Mucosa of descending colon (tissue), 3 donors: Measurements from ENCODE around the gene USP6. TPM values are rescaled to one million over a fixed set of nuclear protein-coding genes. Genes with fewer than 3 reads are reported as not detected.

Experiments
- ATAC-seq: fragments of 200-7000 bp; cut with Tn5 transposase; one replicate; pipeline ENCODE4 v1.9.1; 2020; ENCODE audit warnings: mild to moderate bottlenecking, moderate library complexity
- DNase-seq, 3 donors: peaks; one replicate each; pipeline ENCODE4 v3.0.0-alpha.2; 2020
- H3K36me3 ChIP-seq: fragments of 200-600 bp; one replicate; pipeline ENCODE4 v1.8.0; 2021; ENCODE audit warnings: low read depth, mild to moderate bottlenecking
- H3K4me1 ChIP-seq: fragments of 200-600 bp; one replicate; pipeline ENCODE4 v1.8.0; 2021; ENCODE audit warnings: low read depth, mild to moderate bottlenecking
- H3K4me3 ChIP-seq: fragments of 200-600 bp; one replicate; pipeline ENCODE4 v1.8.0; 2021; ENCODE audit warnings: mild to moderate bottlenecking
- H3K9me3 ChIP-seq: fragments of 200-600 bp; one replicate; pipeline ENCODE4 v1.8.0; 2021; ENCODE audit warnings: mild to moderate bottlenecking
- CTCF ChIP-seq: fragments of 200-600 bp; IDR thresholded peaks from one replicate; pipeline ENCODE4 v1.8.0; 2022; ENCODE audit warnings: antibody characterized with exemption, mild to moderate bottlenecking
- intact Hi-C, 2 donors: fragments of 100-400 bp; cut with DNase I in 1 of 2; cut with micrococcal nuclease in 1 of 2; formaldehyde crosslinking; loops; one replicate each; pipeline versions ENCODE4 v1.11.0 to v1.11.1; 2022; cut with DNase I, micrococcal nuclease
- total RNA-seq, 3 donors: library from RNA; stranded (reverse); fragmentation: NEBNext Ultra II Directional in 2 of 3; extraction: Animal tissue kit (Norgen Biotek cat#: 25700) in 2 of 3; gene quantifications; one replicate each; pipeline versions ENCODE4 v1.2.1 to v1.2.4, GENCODE V29; 2021 to 2023
- donor health status: DM: no; HTN: no; CAD: no; lungs with moderate emphysema.
- donor health status: DM: no; HTN: no; CAD: no.
- donor health status: DM: no; HTN: yes; CAD: no.

Gene USP6
- total RNA-seq, 3 donors from 2014 or later: 0.09 to 0.10 TPM; not detected in 1

GRCh38 chr17:5099271-5099670 is 16.6 kb upstream of the USP6 start:
- Histone ChIP-seq H3K4me1 (peaks cover 4% of the 10 kb centered on the region), H3K36me3 (no peaks in the 10 kb centered on the region), H3K9me3 (peaks cover 41% of the 10 kb centered on the region), H3K4me3 (no peak overlapping the region)
- intact Hi-C loops: no loop called here
- no peak for ATAC-seq
- no peak for TF ChIP-seq CTCF
- no peak for DNase-seq

- no peak for ATAC-seq
- intact Hi-C loops: no loop called here
These were observed 15.0 kb upstream of the USP6 start for GRCh38 chr17:5100832-5101231.

GRCh38 chr17:5110816-5111215 is 5.0 kb upstream of the USP6 start:
- H3K4me1 ChIP-seq: peaks cover 6% of the 10 kb centered on the region
- ATAC-seq (no peak), DNase-seq (peak in 1 of 3 donors; percentile 15)
- H3K4me3 ChIP-seq: no peak overlapping the region
- intact Hi-C loops: no loop called here
- H3K36me3 ChIP-seq: no peaks in the 10 kb centered on the region
- no peak for TF ChIP-seq CTCF
- H3K9me3 ChIP-seq: peaks cover 20% of the 10 kb centered on the region

More at GRCh38 chr17:5100832-5101231, 15.0 kb upstream of the USP6 start:
- Histone ChIP-seq H3K9me3 (peaks cover 38% of the 10 kb centered on the region), H3K4me1 (peaks cover 4% of the 10 kb centered on the region), H3K4me3 (no peak overlapping the region), H3K36me3 (no peaks in the 10 kb centered on the region)
- no peak for DNase-seq
- TF ChIP-seq CTCF: no peak

- Histone ChIP-seq H3K9me3 (peaks cover 12% of the 10 kb centered on the region), H3K4me1 (peaks cover 6% of the 10 kb centered on the region), H3K4me3 (peak within 1 kb of the TSS; percentile 38), H3K36me3 (no peaks in the 10 kb centered on the region)
- DNase-seq (peak; percentile 96 to 98 (median 97)), ATAC-seq (peak; percentile 99)
- intact Hi-C loops: no loop called here
- no peak for TF ChIP-seq CTCF
These were observed 4.2 kb upstream of the USP6 start, which contains the start of gene ZNF232 for GRCh38 chr17:5111402-5112204. Gene ZNF232, minus strand, starts transcription at chr17:5111878. Its CDS starts 56 bp downstream, at chr17:5111822.

GRCh38 chr17:5118219-5118618 is 2.4 kb downstream of the USP6 start:
- Histone ChIP-seq H3K4me3 (no peak overlapping the region), H3K36me3 (no peaks in the 10 kb centered on the region), H3K9me3 (no peaks in the 10 kb centered on the region), H3K4me1 (no peaks in the 10 kb centered on the region)
- ATAC-seq (no peak), DNase-seq (no peak)
- TF ChIP-seq CTCF: no peak
- intact Hi-C loops: no loop called here
